HepG2 (cell line): Measurements from ENCODE around the gene FAM156B. TPM values are rescaled to one million over a fixed set of nuclear protein-coding genes. Genes with fewer than 3 reads are reported as not detected.

ENCODE experiments used
- ADNP ChIP-seq: sonication (generic); formaldehyde crosslinking; IDR thresholded peaks from 2 replicates; pipeline ENCODE4 v1.4.0; 2020; ENCODE audit warnings: missing genetic modification reagents
- DPF2 ChIP-seq: sonication (generic); formaldehyde crosslinking; IDR thresholded peaks from 2 replicates; pipeline ENCODE4 v1.4.0; 2020; ENCODE audit warnings: mild to moderate bottlenecking, low read depth, missing genetic modification reagents, borderline replicate concordance
- HNRNPH1 ChIP-seq: fragments of 200-400 bp; formaldehyde crosslinking; optimal IDR thresholded peaks from 2 replicates; pipeline ENCODE3; 2017; ENCODE audit warnings: mild to moderate bottlenecking, low read depth, low read length
- HNRNPL ChIP-seq: fragments of 200-400 bp; formaldehyde crosslinking; IDR thresholded peaks from 2 replicates; pipeline ENCODE4 v1.6.1; 2017; ENCODE audit warnings: mild to moderate bottlenecking, low read depth, low read length
- IKZF5 ChIP-seq: IDR thresholded peaks from 2 replicates; pipeline ENCODE4 v1.6.1; 2018; ENCODE audit warnings: missing genetic modification reagents, mild to moderate bottlenecking, missing compliant biosample characterization
- KLF15 ChIP-seq: sonication (generic); formaldehyde crosslinking; IDR thresholded peaks from 2 replicates; pipeline ENCODE4 v1.8.1; 2023; ENCODE audit warnings: borderline replicate concordance, mild to moderate bottlenecking, inconsistent platforms, missing genetic modification reagents, mixed read lengths
- MED13 ChIP-seq: sonication (generic); formaldehyde crosslinking; IDR thresholded peaks from 2 replicates; pipeline ENCODE4 v1.5.0; 2020; ENCODE audit warnings: missing genetic modification reagents
- MIER3 ChIP-seq: IDR thresholded peaks from 2 replicates; pipeline ENCODE4 v1.6.1; 2016; ENCODE audit warnings: missing compliant biosample characterization, borderline replicate concordance
- MLLT10 ChIP-seq: sonication (generic); formaldehyde crosslinking; IDR thresholded peaks from 2 replicates; pipeline ENCODE4 v1.4.0; 2020; ENCODE audit warnings: missing genetic modification reagents
- MTA1 ChIP-seq: sonication (generic); formaldehyde crosslinking; IDR thresholded peaks from 2 replicates; pipeline ENCODE4 v1.4.0; 2020; ENCODE audit warnings: missing genetic modification reagents, mild to moderate bottlenecking, borderline replicate concordance
- NCOA5 ChIP-seq: sonication (generic); formaldehyde crosslinking; IDR thresholded peaks from 2 replicates; pipeline ENCODE4 v1.4.0; 2020; ENCODE audit warnings: missing genetic modification reagents
- NFKB2 ChIP-seq: sonication (generic); formaldehyde crosslinking; IDR thresholded peaks from 2 replicates; pipeline ENCODE4 v1.4.0; 2020; ENCODE audit warnings: missing genetic modification reagents, borderline replicate concordance
- PITX1 ChIP-seq: sonication (generic); formaldehyde crosslinking; IDR thresholded peaks from 2 replicates; pipeline ENCODE4 v1.5.1; 2020; ENCODE audit warnings: mild to moderate bottlenecking, missing genetic modification reagents
- POLR2G ChIP-seq: fragments of 200-400 bp; formaldehyde crosslinking; IDR thresholded peaks from 2 replicates; pipeline ENCODE4 v1.6.1; 2018; ENCODE audit warnings: mild to moderate bottlenecking, low read depth, low read length, moderate library complexity
- RBM39 ChIP-seq: fragments of 200-400 bp; formaldehyde crosslinking; IDR thresholded peaks from one replicate; pipeline ENCODE4 v1.6.1; 2018; ENCODE audit warnings: antibody characterized with exemption, mild to moderate bottlenecking, low read depth, low read length; ENCODE audit not compliant: poor library complexity, severe bottlenecking
- YEATS4 ChIP-seq: sonication (generic); formaldehyde crosslinking; IDR thresholded peaks from 2 replicates; pipeline ENCODE4 v1.4.0; 2020; ENCODE audit warnings: missing genetic modification reagents, borderline replicate concordance
- ZFP82 ChIP-seq: sonication (generic); formaldehyde crosslinking; IDR thresholded peaks from 2 replicates; pipeline ENCODE4 v1.5.1; 2020; ENCODE audit warnings: mild to moderate bottlenecking, missing genetic modification reagents, borderline replicate concordance
- ZNF12 ChIP-seq: sonication (generic); formaldehyde crosslinking; IDR thresholded peaks from 2 replicates; pipeline ENCODE4 v1.5.0; 2020; ENCODE audit warnings: missing genetic modification reagents
- ZNF282 ChIP-seq: fragments of 450-650 bp; IDR thresholded peaks from 2 replicates; pipeline ENCODE4 v1.6.1; 2018; ENCODE audit not compliant: partially characterized antibody
- ZNF296 ChIP-seq: sonication (generic); formaldehyde crosslinking; conservative IDR thresholded peaks from 2 replicates; pipeline ENCODE4 v1.5.0; 2020; ENCODE audit warnings: mild to moderate bottlenecking, missing genetic modification reagents
- ZNF343 ChIP-seq: sonication (generic); formaldehyde crosslinking; IDR thresholded peaks from 2 replicates; pipeline ENCODE4 v1.4.0; 2020; ENCODE audit warnings: mild to moderate bottlenecking, missing genetic modification reagents
- ZNF430 ChIP-seq: sonication (generic); formaldehyde crosslinking; IDR thresholded peaks from 2 replicates; pipeline ENCODE4 v1.9.0; 2021; ENCODE audit warnings: mild to moderate bottlenecking, missing genetic modification reagents
- ZNF484 ChIP-seq: sonication (generic); formaldehyde crosslinking; IDR thresholded peaks from 2 replicates; pipeline ENCODE4 v1.5.1; 2020; ENCODE audit warnings: mild to moderate bottlenecking, low read depth, missing genetic modification reagents, borderline replicate concordance
- ZNF660 ChIP-seq: sonication (generic); formaldehyde crosslinking; IDR thresholded peaks from 2 replicates; pipeline ENCODE4 v1.5.1; 2020; ENCODE audit warnings: mild to moderate bottlenecking, low read depth, missing genetic modification reagents, borderline replicate concordance
- ZNF703 ChIP-seq: sonication (generic); formaldehyde crosslinking; IDR thresholded peaks from 2 replicates; pipeline ENCODE4 v1.5.1; 2020; ENCODE audit warnings: missing genetic modification reagents, mild to moderate bottlenecking, moderate library complexity, borderline replicate concordance
- ZNF883 ChIP-seq: sonication (generic); formaldehyde crosslinking; IDR thresholded peaks from 2 replicates; pipeline ENCODE4 v1.5.1; 2020; ENCODE audit warnings: mild to moderate bottlenecking, missing genetic modification reagents; ENCODE audit errors: not compliant biosample characterization
- ZSCAN30 ChIP-seq: sonication (generic); formaldehyde crosslinking; IDR thresholded peaks from 2 replicates; pipeline ENCODE4 v1.5.0; 2020; ENCODE audit warnings: mild to moderate bottlenecking, missing genetic modification reagents
- ZXDC ChIP-seq: sonication (generic); formaldehyde crosslinking; IDR thresholded peaks from 2 replicates; pipeline ENCODE4 v1.5.0; 2020; ENCODE audit warnings: mild to moderate bottlenecking, missing genetic modification reagents
- polyA plus RNA-seq, 8 experiments: library from polyadenylated mRNA; depleted of rRNA in 3 of 8; stranded (reverse) in 7 of 8; unstranded in 1 of 8; fragments of >200 nt; fragmentation: Illumina TruSeq in 4 of 8; extraction: Trizol in 4 of 8; gene quantifications; 2 replicates each; pipeline versions ENCODE4 v1.2.1 to v1.2.3, GENCODE V29; 2011 to 2016; ENCODE audit warnings: low read depth in 4 of 8, missing spikeins in 1 of 8, mixed read lengths in 1 of 8; ENCODE audit not compliant: insufficient read depth in 1 of 8
- total RNA-seq, 5 experiments: library from RNA; depleted of rRNA; stranded (reverse); fragments of >200 nt; fragmentation: Illumina TruSeq; extraction: Trizol; gene quantifications; 2 replicates each; pipeline ENCODE4 v1.2.3, GENCODE V29; 2016; ENCODE audit warnings: low read depth in 1 of 5

The FAM156B gene
- total and polyA plus RNA-seq, 2 of the 13 experiments (the other 11 are each of a cell fraction or from before 2014, with no cell fraction given): 7.8 to 82.1 TPM

GRCh38 chrX:52934704-52935469, 37.8 kb downstream of the FAM156B start (continued):
- TF ChIP-seq ZNF282 (no peak), MIER3 (CRISPR knock-in tag) (no peak), HNRNPL (0 out of 2 replicates have a peak, but pooled peaks have one; percentile 36), MLLT10 (no peak), ZXDC (CRISPR knock-in tag) (no peak), MED13 (CRISPR knock-in tag) (no peak), DPF2 (CRISPR knock-in tag) (no peak), HNRNPH1 (no peak), KLF15 (no peak), ZNF660 (CRISPR knock-in tag) (no peak), NFKB2 (CRISPR knock-in tag) (no peak), ZNF430 (0 out of 2 replicates have a peak, but pooled peaks have one; percentile 45), ZNF484 (CRISPR knock-in tag) (no peak), NCOA5 (CRISPR knock-in tag) (no peak), ZNF703 (CRISPR knock-in tag) (no peak), MTA1 (no peak), ADNP (CRISPR knock-in tag) (no peak), POLR2G (peak; percentile 80), YEATS4 (peak; percentile 54; the same call in 1 of the 2 replicates), IKZF5 (CRISPR knock-in tag) (no peak; the same call in 1 of the 2 replicates), RBM39 (no peak), ZFP82 (CRISPR knock-in tag) (0 out of 2 replicates have a peak, but pooled peaks have one; percentile 57), ZNF343 (no peak), ZNF12 (CRISPR knock-in tag) (no peak), ZNF296 (CRISPR knock-in tag) (no peak), ZNF883 (CRISPR knock-in tag) (no peak), ZSCAN30 (no peak), PITX1 (CRISPR knock-in tag) (0 out of 2 replicates have a peak, but pooled peaks have one; percentile 12)
